NCI-H1417 treated with DMSO at 0.1 percent for 48 hours (cell line): ENCODE data around the gene SMAP1.

ENCODE experiments used
- DNase-seq: peaks from one replicate; lab custom pipeline; 2025; lab: John Stamatoyannopoulos, UW

The SMAP1 gene

GRCh38 chr6:70843328-70843918, 175.7 kb downstream of the SMAP1 start:
- DNase-seq = no peak

GRCh38 chr6:70844301-70844700, 176.6 kb downstream of the SMAP1 start:
- no peak for DNase-seq

DNA sequence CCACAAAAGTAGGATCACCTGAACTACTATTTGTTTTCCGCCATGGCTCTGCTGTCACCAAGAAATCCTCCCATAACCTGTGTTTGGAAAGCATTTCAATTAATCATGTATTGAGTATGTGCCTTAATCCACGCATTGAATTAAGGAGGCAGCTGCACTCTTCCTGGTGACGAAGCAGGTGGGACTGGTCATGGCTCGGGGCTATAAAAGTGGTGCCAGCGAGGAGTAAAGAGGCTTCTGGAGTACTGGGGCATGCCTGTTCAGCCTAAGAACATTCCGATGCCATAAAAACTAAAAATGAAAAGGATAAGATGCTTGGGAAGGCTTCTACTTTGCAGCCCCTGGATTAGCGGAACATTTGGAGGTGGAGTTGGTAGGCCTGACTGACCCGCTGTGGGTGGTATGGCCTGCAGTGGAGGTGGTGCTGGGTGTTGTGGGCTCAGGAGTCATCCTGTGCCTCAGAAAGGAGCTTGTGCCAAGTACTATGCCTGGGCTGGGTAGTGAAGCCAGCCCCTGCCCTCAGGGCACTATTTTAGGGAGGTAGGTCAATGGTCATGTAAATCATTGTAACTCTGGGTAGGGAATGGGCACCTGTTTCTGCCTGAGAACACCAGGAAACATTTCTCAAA, 178.6 kb downstream of the SMAP1 start:
- no peak for DNase-seq

- no peak for DNase-seq
Measured at GRCh38 chr6:70847106-70848084, 179.7 kb downstream of the SMAP1 start.

DNA sequence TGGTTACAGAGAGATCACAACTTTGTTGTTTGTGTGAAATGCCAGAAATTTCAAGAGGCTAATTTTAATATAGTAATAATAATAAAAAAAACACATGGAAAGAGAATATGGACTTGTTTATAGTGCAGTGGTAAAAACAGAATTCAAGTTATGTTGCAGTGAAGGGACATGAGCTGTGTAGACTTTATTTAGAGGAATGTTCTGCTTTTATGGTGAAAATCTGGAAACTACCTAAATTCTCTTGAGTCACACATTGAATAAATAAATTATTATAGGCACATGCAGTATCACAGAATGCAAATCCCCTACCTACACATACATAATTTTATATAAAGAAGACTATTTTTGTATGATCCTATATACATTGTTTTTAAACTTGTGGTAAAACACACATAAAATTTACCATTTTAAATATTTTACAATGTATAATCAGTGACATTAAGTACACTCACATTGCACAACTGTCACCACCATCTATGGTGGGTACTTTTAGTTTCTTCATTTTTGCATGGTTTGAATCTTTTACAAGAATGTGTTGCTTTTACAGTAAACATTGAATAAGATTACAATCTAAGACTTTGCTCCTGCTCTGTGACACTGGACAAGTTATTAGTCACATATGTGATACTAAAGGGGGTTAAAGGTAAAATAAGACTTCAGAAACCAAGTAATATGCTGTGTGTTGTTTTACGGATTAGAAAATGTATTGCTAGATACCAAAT, 181.8 kb downstream of the SMAP1 start:
- no peak for DNase-seq

DNA sequence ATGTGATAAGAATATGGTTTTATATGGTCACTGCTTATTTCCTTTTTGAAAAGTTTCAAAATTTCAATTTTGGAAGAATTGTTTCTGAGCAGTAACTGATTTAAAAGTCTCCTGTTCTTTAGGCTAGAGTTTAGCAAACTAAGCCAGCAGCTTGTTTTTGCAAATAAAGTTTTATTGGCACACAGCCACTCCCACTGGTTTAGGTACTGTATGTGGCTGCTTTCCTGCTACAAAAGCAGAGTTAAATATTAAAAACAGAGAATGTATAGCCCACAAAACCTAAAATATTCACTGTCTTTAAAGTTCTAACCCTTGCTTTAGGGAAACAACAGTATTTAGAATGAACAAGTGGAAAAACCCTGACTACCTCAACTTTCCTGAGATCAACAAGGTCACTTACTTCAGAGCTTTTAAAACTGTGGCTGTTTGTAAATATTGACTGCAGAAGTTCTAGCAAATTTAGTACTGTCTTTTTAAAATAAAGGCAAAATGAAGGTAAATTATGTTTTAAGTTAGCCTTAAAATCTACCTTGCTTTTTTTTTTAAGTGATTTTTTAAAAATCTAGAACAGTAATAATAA, 185.1 kb downstream of the SMAP1 start:
- DNase-seq = no peak

DNA sequence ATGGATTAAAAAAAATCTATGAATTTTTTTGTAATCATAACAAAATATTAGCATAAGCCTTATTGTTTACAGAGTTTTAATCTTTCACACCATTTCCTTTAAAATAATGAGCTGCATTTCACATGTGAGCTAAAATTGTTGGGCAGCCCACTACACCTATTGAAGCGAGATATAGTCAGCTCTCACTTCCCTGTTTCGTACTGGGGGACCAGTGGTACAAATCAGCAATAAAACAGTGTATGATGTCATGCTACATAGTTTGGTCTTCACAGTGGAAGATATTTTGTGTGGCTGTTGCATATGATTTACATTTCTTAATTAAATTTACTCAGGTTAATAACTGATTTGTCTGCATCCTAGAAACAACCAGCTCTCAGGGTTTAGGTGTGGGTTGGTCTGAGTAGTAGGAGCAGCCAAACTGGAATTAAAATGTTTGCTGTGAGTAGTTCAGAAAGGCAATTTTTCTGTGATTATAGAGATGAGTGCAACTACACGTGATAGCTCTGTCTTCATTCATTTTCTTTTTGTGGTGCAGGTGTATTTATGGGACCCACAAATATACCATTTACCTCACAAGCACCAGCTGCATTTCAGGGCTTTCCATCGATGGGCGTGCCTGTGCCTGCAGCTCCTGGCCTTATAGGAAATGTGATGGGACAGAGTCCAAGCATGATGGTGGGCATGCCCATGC, 189.8 kb downstream of the SMAP1 start:
- no peak for DNase-seq

DNA sequence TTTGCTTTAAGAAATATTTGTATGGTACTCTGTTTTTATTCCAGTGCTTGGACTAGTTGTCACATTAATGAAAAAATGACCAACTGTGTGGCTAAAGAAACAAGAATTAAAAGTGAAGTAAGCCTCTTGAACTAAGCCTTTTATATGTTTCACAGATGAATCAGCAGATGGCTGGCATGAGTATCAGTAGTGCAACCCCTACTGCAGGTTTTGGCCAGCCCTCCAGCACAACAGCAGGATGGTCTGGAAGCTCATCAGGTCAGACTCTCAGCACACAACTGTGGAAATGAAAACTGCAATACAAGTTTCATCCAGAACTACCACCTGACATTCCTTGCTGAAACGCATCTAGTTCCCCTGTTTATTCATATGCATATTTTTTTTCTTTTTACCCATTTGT, 192.4 kb downstream of the SMAP1 start:
- DNase-seq = no peak

DNA sequence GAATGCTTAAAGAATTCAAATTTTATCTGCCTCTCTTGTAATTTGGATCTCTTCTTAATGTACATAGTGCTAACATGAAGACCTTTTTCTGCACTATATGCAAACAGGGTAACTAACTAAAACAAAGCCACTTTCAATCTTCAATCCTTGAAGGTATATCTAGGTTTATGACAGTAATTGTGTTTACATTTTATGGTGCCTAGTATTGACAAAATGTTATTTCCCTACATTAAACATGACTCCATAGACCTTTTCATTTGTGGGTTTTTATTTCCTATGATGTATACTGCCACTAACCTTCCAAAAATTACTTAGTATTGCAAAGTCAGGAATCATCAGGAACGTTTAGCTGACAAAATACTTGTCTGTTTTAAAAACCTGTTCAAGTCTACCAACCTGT, 193.2 kb downstream of the SMAP1 start:
- DNase-seq = no peak

GRCh38 chr6:70863343-70863742, 195.7 kb downstream of the SMAP1 start:
- DNase-seq = no peak

DNA sequence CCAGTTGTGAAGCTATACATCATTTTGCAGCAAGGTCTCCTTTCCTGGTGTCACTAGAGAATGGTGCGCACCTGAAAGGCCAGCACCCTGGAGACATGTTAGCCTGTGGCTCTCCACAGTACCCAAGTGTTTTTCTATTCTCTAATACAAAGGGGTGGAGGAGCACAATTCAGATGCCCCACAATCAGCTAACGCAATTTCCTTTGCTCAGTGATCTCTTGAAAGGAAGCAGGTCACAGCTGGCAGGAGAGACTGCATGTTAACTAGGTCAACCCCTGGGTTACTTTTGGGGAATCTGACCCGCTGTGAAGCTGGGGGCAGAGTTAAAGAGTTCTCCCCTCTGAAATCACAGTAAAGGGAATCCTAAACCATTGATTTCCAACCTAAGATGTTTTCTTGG, 196.7 kb downstream of the SMAP1 start:
- no peak for DNase-seq

- DNase-seq = no peak
Measured at GRCh38 chr6:70872469-70872868, 204.8 kb downstream of the SMAP1 start.

- DNase-seq = no peak
Measured at GRCh38 chr6:70874181-70874913, 206.7 kb downstream of the SMAP1 start.

- DNase-seq = no peak
Measured at GRCh38 chr6:70879496-70879895, 211.8 kb downstream of the SMAP1 start.

GRCh38 chr6:70884074-70884983, 216.6 kb downstream of the SMAP1 start:
- DNase-seq = peak; percentile 5

GRCh38 chr6:70886071-70886470, 218.4 kb downstream of the SMAP1 start:
- DNase-seq = no peak

DNA sequence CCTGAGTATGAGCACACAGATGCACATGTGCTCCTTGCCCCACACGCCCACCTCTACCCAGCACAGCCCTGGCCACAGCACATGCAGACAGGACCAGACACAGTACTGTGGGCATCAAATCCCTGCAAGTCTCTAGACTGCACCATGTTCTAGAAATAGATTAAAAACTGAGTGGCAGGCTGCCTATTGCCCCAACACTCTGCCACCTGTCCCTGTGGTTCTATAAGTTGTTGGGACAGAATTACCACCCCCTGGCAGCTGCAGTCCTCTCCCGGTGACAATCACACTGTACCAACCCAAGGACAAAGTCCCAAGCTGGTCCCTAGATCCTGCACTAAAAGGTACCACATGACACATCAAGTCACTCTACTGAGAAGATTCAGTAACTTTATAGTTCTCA, 219.0 kb downstream of the SMAP1 start:
- no peak for DNase-seq

DNA sequence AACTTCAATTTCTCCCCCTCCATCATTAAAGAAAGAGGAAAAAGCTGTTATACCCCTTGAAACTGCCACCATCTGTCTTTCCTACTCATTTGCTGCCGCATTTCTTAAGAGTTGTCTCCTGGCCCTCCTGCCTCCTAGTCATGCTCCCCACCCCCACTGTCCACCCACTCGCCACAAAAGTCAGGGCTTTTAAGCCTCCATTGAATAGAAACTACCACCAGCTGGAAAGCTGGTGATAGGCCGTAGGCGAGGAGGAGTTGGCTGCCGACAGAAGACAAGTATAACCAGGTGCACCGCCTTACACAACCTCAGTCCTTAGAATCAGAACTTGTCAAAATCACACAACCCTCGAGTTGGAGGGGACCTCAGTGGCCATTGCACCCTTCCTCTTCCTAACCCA, 221.6 kb downstream of the SMAP1 start:
- DNase-seq = no peak

GRCh38 chr6:70894001-70894400, 226.3 kb downstream of the SMAP1 start:
- DNase-seq = no peak

GRCh38 chr6:70900047-70900446, 232.4 kb downstream of the SMAP1 start:
- no peak for DNase-seq
